ENCODE measurements around the gene GNA12. TPM values are rescaled to one million over a fixed set of nuclear protein-coding genes. Genes with fewer than 3 reads are reported as not detected.
A peak's percentile ranks its signal among the peaks of the same experiment; 100 is the strongest.

GNA12 gene
- total and polyA plus RNA-seq, 9 of the 15 experiments (the other 6 are each of a cell fraction or from before 2014, with no cell fraction given), result 0.65 to 32.7 (median 9.6) TPM

- TF ChIP-seq AFF1 (IDR thresholded peaks at IDR 0.05; ENCODE audit: low read depth in 1 of 2, partially characterized antibody in 2 of 2) (no peak), KDM5B (IDR thresholded peaks at IDR 0.05; ENCODE audit: insufficient replicate concordance, low read depth, low read length) (no peak), MEIS2 (IDR thresholded peaks at IDR 0.05; ENCODE audit: partially characterized antibody) (no peak), STAG1 (CRISPR knock-in tag; IDR thresholded peaks at IDR 0.05; ENCODE audit: borderline replicate concordance) (peak; percentile 92), POLR2B (IDR thresholded peaks at IDR 0.05; ENCODE audit: low read depth, partially characterized antibody) (no peak), ZNF175 (CRISPR knock-in tag; IDR thresholded peaks at IDR 0.05; ENCODE audit: low read depth) (no peak), ZNF696 (CRISPR knock-in tag; conservative IDR thresholded peaks at IDR 0.05) (no peak), PML (IDR thresholded peaks at IDR 0.05; ENCODE audit: low read length) (no peak), DEAF1 (CRISPR knock-in tag; IDR thresholded peaks at IDR 0.05) (peak; percentile 42; the same call in 1 of the 2 replicates), ZNF3 (CRISPR knock-in tag; IDR thresholded peaks at IDR 0.05) (no peak), ZBTB7A (IDR thresholded peaks at IDR 0.05; ENCODE audit: borderline replicate concordance, control insufficient read depth, low read depth, low read length) (peak; percentile 50; the same call in 1 of the 2 replicates)
- TF ChIP-seq, protein P1, sequence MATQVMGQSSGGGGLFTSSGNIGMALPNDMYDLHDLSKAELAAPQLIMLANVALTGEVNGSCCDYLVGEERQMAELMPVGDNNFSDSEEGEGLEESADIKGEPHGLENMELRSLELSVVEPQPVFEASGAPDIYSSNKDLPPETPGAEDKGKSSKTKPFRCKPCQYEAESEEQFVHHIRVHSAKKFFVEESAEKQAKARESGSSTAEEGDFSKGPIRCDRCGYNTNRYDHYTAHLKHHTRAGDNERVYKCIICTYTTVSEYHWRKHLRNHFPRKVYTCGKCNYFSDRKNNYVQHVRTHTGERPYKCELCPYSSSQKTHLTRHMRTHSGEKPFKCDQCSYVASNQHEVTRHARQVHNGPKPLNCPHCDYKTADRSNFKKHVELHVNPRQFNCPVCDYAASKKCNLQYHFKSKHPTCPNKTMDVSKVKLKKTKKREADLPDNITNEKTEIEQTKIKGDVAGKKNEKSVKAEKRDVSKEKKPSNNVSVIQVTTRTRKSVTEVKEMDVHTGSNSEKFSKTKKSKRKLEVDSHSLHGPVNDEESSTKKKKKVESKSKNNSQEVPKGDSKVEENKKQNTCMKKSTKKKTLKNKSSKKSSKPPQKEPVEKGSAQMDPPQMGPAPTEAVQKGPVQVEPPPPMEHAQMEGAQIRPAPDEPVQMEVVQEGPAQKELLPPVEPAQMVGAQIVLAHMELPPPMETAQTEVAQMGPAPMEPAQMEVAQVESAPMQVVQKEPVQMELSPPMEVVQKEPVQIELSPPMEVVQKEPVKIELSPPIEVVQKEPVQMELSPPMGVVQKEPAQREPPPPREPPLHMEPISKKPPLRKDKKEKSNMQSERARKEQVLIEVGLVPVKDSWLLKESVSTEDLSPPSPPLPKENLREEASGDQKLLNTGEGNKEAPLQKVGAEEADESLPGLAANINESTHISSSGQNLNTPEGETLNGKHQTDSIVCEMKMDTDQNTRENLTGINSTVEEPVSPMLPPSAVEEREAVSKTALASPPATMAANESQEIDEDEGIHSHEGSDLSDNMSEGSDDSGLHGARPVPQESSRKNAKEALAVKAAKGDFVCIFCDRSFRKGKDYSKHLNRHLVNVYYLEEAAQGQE (IDR thresholded peaks at IDR 0.05; ENCODE audit: borderline replicate concordance), result peak; percentile 70
- TF ChIP-seq, protein P1 (CRISPR knock-in tag; IDR thresholded peaks at IDR 0.05; ENCODE audit: low read depth), result no peak
These were observed 21.0 kb upstream of the GNA12 start (continued) for GRCh38 chr7:2864999-2865670.

Measured in K562 (cell line).